Ishikawa (cell line): ENCODE data around the gene GRID1.

Experiments
- CEBPB ChIP-seq: IDR thresholded peaks from 2 replicates; pipeline ENCODE4 v1.6.1; 2012
- CREB1 ChIP-seq: IDR thresholded peaks from 2 replicates; pipeline ENCODE4 v1.6.1; 2012; ENCODE audit warnings: low read depth
- EGR1 ChIP-seq: IDR thresholded peaks from 2 replicates; pipeline ENCODE4 v1.6.1; 2012
- EP300 ChIP-seq: IDR thresholded peaks from 2 replicates; pipeline ENCODE4 v1.6.1; 2012; ENCODE audit warnings: borderline replicate concordance
- FOXM1 ChIP-seq: IDR thresholded peaks from 2 replicates; pipeline ENCODE4 v1.6.1; 2012; ENCODE audit warnings: low read depth, borderline replicate concordance
- MAX ChIP-seq: IDR thresholded peaks from 2 replicates; pipeline ENCODE4 v1.6.1; 2012
- NFIC ChIP-seq: IDR thresholded peaks from 2 replicates; pipeline ENCODE4 v1.6.1; 2012
- RAD21 ChIP-seq: IDR thresholded peaks from 2 replicates; pipeline ENCODE4 v1.6.1; 2012; ENCODE audit warnings: low read depth
- REST ChIP-seq: IDR thresholded peaks from 2 replicates; pipeline ENCODE4 v1.6.1; 2012; ENCODE audit warnings: low read depth, mild to moderate bottlenecking
- TAF1 ChIP-seq: IDR thresholded peaks from 2 replicates; pipeline ENCODE4 v1.6.1; 2012; ENCODE audit warnings: low read depth, mild to moderate bottlenecking
- TCF12 ChIP-seq: IDR thresholded peaks from 2 replicates; pipeline ENCODE4 v1.6.1; 2012; ENCODE audit warnings: low read depth
- TEAD4 ChIP-seq: IDR thresholded peaks from 2 replicates; pipeline ENCODE4 v1.6.1; 2012
- YY1 ChIP-seq: IDR thresholded peaks from 2 replicates; pipeline ENCODE4 v1.6.1; 2012; ENCODE audit warnings: low read depth
- ZBTB7A ChIP-seq: IDR thresholded peaks from 2 replicates; pipeline ENCODE4 v1.6.1; 2012; ENCODE audit warnings: low read depth
- TF ChIP-seq, protein P1 (sequence below): IDR thresholded peaks from 2 replicates; pipeline ENCODE4 v1.6.1; 2012

The GRID1 gene

DNA sequence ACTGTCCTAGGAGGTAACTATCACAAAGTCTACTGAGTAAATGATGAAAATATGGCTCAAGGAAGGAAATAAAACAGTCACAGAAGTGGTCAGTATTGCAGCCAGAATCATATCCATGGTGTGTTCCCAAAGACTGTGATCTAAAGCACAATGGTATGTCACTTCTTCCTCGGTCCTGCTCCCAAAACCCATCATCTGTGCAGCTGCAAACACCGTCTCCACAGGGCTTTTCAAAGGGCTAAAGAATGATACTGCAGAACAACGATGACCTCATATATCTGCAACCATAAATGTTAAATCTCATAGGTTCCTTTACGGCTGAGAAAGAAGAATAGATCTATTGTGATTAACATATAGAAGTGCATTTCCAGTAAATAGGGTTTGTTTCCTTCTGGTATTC lies 465.0 kb downstream of the GRID1 start:
- TF ChIP-seq FOXM1 (no peak), CEBPB (no peak), RAD21 (no peak), NFIC (no peak), EP300 (no peak)

- TF ChIP-seq MAX (no peak), NFIC (no peak), TAF1 (no peak), ZBTB7A (no peak), TEAD4 (no peak), YY1 (no peak), FOXM1 (no peak), EGR1 (no peak), RAD21 (no peak), TCF12 (no peak), REST (no peak), CREB1 (no peak), EP300 (no peak), CEBPB (no peak)
- TF ChIP-seq, protein P1, sequence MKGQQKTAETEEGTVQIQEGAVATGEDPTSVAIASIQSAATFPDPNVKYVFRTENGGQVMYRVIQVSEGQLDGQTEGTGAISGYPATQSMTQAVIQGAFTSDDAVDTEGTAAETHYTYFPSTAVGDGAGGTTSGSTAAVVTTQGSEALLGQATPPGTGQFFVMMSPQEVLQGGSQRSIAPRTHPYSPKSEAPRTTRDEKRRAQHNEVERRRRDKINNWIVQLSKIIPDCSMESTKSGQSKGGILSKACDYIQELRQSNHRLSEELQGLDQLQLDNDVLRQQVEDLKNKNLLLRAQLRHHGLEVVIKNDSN = no peak
Observed at GRCh38 chr10:85900487-85900886, 466.1 kb downstream of the GRID1 start.

DNA sequence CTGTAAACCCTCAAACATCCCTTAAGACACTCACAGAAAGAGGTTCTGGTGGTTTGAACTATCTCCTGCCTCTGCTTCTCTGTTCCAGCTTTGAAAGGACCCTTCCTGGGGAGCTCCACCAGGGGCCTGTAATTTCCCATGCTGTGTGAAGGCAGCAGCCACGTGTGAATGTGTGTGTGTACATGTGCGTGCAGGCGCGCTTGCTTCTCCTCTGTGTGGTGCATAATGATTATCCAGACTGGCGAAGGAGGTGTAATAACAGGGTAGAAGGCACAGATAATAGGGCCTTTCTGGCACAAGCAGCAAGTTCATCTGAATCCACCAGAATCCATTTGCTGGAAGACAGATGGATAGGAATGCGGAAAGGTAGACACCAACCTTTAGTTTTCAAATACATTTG lies 466.5 kb downstream of the GRID1 start:
- TF ChIP-seq RAD21 (no peak), CEBPB (no peak)

- TF ChIP-seq CEBPB (no peak), RAD21 (no peak), CREB1 (no peak), TEAD4 (no peak), TAF1 (no peak), EGR1 (no peak), TCF12 (no peak), ZBTB7A (no peak)
Observed at GRCh38 chr10:85891472-85891871, 475.1 kb downstream of the GRID1 start.

GRCh38 chr10:85888559-85888958 lies 478.0 kb downstream of the GRID1 start:
- no peak for TF ChIP-seq CEBPB
- TF ChIP-seq NFIC = no peak
- no peak for TF ChIP-seq YY1
- TF ChIP-seq, protein P1 = no peak
- TF ChIP-seq REST = no peak
- TF ChIP-seq FOXM1 = no peak
- no peak for TF ChIP-seq EP300
- no peak for TF ChIP-seq MAX
- no peak for TF ChIP-seq TEAD4
- TF ChIP-seq EGR1 = no peak
- TF ChIP-seq ZBTB7A = no peak
- no peak for TF ChIP-seq TCF12
- no peak for TF ChIP-seq RAD21
- TF ChIP-seq TAF1 = no peak
- TF ChIP-seq CREB1 = no peak

GRCh38 chr10:85888004-85888403 lies 478.6 kb downstream of the GRID1 start:
- TF ChIP-seq NFIC = no peak
- TF ChIP-seq TEAD4 = no peak
- TF ChIP-seq, protein P1 = no peak
- no peak for TF ChIP-seq YY1
- no peak for TF ChIP-seq CREB1
- no peak for TF ChIP-seq EP300
- no peak for TF ChIP-seq REST
- no peak for TF ChIP-seq CEBPB
- TF ChIP-seq RAD21 = no peak
- TF ChIP-seq FOXM1 = no peak
- TF ChIP-seq TCF12 = no peak
- no peak for TF ChIP-seq MAX
- TF ChIP-seq ZBTB7A = no peak
